Measurements from ENCODE around the gene CD300LF. TPM values are rescaled to one million over a fixed set of nuclear protein-coding genes. Genes with fewer than 3 reads are reported as not detected.

CD300LF gene
- total RNA-seq, 1 experiment from 2014 or later = not detected

DNA sequence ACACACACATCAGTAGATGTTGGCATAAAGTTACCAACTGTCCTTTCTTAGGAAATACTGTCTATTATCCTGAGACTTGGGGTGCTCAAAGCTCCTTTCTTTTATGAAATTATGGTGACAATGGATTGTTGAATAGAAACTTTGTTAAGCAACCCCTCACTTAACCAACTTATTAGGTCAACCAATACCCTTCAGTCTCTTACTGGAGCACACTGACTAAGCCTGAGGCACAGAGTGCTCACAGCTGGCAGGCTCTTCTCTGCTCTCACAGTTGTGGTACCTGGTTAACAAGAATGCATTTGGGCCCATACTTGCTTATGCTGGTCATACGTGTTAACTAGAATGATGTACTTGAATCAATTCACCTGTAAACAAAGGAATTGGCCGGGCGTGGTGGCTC is 24.8 kb downstream of the CD300LF start:
- TF ChIP-seq, protein P1, sequence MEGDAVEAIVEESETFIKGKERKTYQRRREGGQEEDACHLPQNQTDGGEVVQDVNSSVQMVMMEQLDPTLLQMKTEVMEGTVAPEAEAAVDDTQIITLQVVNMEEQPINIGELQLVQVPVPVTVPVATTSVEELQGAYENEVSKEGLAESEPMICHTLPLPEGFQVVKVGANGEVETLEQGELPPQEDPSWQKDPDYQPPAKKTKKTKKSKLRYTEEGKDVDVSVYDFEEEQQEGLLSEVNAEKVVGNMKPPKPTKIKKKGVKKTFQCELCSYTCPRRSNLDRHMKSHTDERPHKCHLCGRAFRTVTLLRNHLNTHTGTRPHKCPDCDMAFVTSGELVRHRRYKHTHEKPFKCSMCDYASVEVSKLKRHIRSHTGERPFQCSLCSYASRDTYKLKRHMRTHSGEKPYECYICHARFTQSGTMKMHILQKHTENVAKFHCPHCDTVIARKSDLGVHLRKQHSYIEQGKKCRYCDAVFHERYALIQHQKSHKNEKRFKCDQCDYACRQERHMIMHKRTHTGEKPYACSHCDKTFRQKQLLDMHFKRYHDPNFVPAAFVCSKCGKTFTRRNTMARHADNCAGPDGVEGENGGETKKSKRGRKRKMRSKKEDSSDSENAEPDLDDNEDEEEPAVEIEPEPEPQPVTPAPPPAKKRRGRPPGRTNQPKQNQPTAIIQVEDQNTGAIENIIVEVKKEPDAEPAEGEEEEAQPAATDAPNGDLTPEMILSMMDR (IDR thresholded peaks at IDR 0.05; ENCODE audit: unreplicated experiment) = no peak
- H3K9me3 Mint-ChIP-seq (ENCODE audit: low read depth, unreplicated experiment) = no peaks in the 10 kb centered on the region
- intact Hi-C loops (cut with micrococcal nuclease; ENCODE audit: unreplicated experiment) = no loop called here
- H3K27ac Mint-ChIP-seq (ENCODE audit: unreplicated experiment) = no peak overlapping the region
- H3K4me1 Mint-ChIP-seq (ENCODE audit: low read depth, unreplicated experiment) = no peaks in the 10 kb centered on the region
- no TSS peak for BruUV-seq (replicated peaks)
- CTCF ChIA-PET = interaction anchor here (2.0 kb wide), 1 partner anchor 12 kb away, joined by 4 read pairs; no protein-coding TSS in a partner anchor
- no peaks in the 10 kb centered on the region for H3K36me3 Mint-ChIP-seq (ENCODE audit: insufficient read depth, unreplicated experiment)
- H3K27me3 Mint-ChIP-seq (ENCODE audit: unreplicated experiment) = peaks cover 81% of the 10 kb centered on the region
- H3K4me3 Mint-ChIP-seq (ENCODE audit: low read depth, unreplicated experiment) = no peak overlapping the region
- DNase-seq = no peak

DNA sequence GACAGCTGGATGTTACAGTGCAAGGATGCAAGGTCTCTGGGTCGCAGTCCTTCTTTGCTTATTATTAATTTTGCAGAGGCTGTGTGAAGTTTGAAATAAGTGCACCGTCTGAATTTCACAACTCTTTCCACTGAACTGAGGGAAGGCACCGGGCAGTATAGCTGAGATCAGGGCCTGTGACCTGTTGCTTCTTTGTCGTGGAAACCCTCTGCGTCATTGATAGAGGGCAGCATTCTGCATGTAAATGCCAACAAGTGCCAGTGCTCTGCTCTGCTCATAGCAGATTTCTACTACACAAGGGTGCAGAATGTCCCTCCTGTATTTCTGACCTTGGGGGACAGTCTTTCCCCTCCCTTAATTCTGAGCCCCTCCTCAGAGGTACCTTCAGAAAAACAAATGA is 26.0 kb downstream of the CD300LF start:
- intact Hi-C loops (cut with micrococcal nuclease; ENCODE audit: unreplicated experiment) = no loop called here
- no TSS peak for BruUV-seq (replicated peaks)
- H3K9me3 Mint-ChIP-seq (ENCODE audit: low read depth, unreplicated experiment) = no peaks in the 10 kb centered on the region

DNA sequence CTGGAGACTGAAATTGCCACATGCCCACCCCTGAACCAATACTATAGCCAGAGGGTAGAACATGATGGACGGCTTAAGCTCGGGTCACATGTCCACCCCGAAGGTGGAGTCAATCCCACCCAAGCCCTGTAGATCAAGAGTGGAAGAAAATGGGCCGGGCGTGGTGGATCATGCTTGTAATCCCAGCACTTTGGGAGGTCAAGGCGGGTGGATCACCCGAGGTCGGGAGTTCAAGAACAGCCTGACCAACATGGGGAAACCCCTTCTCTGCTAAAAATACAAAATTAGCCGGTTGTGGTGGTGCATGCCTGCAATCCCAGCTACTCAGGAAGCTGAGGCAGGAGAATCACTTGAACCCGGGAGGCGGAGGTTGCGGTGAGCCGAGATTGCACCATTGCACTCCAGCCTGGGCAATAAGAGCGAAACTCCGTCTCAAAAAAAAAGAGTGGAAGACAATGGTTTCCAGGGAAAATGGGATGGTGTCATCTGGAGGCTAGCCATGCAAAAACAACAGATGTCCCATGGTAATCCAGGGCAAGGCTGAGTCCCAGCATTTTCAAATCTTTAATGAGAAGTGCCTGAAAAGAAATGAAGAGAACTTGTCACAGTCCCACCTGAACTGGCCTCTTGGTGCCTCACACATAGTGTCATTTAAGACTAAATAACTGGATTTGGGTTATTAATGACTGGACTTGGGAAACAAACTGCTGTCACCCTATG is 30.1 kb downstream of the CD300LF start:
- intact Hi-C loops (cut with micrococcal nuclease; ENCODE audit: unreplicated experiment) = no loop called here
- no peak overlapping the region for H3K27ac Mint-ChIP-seq (ENCODE audit: unreplicated experiment)
- no peak for DNase-seq
- no peak overlapping the region for H3K4me3 Mint-ChIP-seq (ENCODE audit: low read depth, unreplicated experiment)
- no peaks in the 10 kb centered on the region for H3K4me1 Mint-ChIP-seq (ENCODE audit: low read depth, unreplicated experiment)
- CTCF ChIA-PET = no interaction called here
- TF ChIP-seq, protein P1 (IDR thresholded peaks at IDR 0.05; ENCODE audit: unreplicated experiment) = no peak
- BruUV-seq (replicated peaks) = no TSS peak
- peaks cover 95% of the 10 kb centered on the region for H3K27me3 Mint-ChIP-seq (ENCODE audit: unreplicated experiment)
- no peaks in the 10 kb centered on the region for H3K36me3 Mint-ChIP-seq (ENCODE audit: insufficient read depth, unreplicated experiment)
- H3K9me3 Mint-ChIP-seq (ENCODE audit: low read depth, unreplicated experiment) = no peaks in the 10 kb centered on the region

More for the DNA sequence above, 26.0 kb downstream of the CD300LF start:
- TF ChIP-seq, protein P1 (IDR thresholded peaks at IDR 0.05; ENCODE audit: unreplicated experiment) = no peak
- H3K27ac Mint-ChIP-seq (ENCODE audit: unreplicated experiment) = no peak overlapping the region
- H3K27me3 Mint-ChIP-seq (ENCODE audit: unreplicated experiment) = peaks cover 81% of the 10 kb centered on the region
- no peaks in the 10 kb centered on the region for H3K4me1 Mint-ChIP-seq (ENCODE audit: low read depth, unreplicated experiment)
- CTCF ChIA-PET = interaction anchor here (2.0 kb wide), 1 partner anchor 11 kb away, joined by 4 read pairs; no protein-coding TSS in a partner anchor
- no peak for DNase-seq
- no peaks in the 10 kb centered on the region for H3K36me3 Mint-ChIP-seq (ENCODE audit: insufficient read depth, unreplicated experiment)
- no peak overlapping the region for H3K4me3 Mint-ChIP-seq (ENCODE audit: low read depth, unreplicated experiment)

DNA sequence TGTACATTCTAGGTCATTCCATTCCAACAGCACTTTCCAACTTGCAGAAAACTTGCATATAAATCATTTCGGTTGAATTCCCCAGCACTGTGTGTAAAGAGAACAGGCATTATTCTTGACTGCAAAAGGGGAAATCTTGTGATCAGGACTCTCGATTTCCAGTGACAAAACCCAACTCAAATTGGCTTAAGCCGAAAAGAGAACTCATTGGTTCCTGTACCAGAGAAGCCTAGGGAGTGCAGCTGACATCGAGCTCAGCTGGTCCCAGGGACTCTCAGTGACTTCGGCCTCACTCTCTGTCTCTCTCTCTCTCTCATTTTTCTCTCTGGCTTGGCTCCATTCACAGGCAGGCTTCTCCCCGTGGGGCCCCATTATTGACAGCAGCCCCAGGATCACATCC is 30.7 kb downstream of the CD300LF start:
- no peak for DNase-seq
- Mint-ChIP-seq H3K27ac (ENCODE audit: unreplicated experiment) (no peak overlapping the region), H3K4me3 (ENCODE audit: low read depth, unreplicated experiment) (no peak overlapping the region), H3K36me3 (ENCODE audit: insufficient read depth, unreplicated experiment) (no peaks in the 10 kb centered on the region), H3K27me3 (ENCODE audit: unreplicated experiment) (peaks cover 100% of the 10 kb centered on the region), H3K4me1 (ENCODE audit: low read depth, unreplicated experiment) (no peaks in the 10 kb centered on the region), H3K9me3 (ENCODE audit: low read depth, unreplicated experiment) (no peaks in the 10 kb centered on the region)
- TF ChIP-seq, protein P1 (IDR thresholded peaks at IDR 0.05; ENCODE audit: unreplicated experiment) = no peak
- CTCF ChIA-PET = interaction anchor here (1.5 kb wide), 1 partner anchor 25 kb away, joined by 5 read pairs; no protein-coding TSS in a partner anchor
- no TSS peak for BruUV-seq (replicated peaks)
- intact Hi-C loops (cut with micrococcal nuclease; ENCODE audit: unreplicated experiment) = no loop called here
